NCI-H1417 treated with DMSO at 0.1 percent for 48 hours (cell line): ENCODE results near the gene ARMC6.
"Not testable (repeated sequence)": the region's sequence is repeated elsewhere in the genome, so short reads cannot be mapped to it uniquely, and the experiment has no call there.

ENCODE experiments used
- DNase-seq: peaks from one replicate; lab custom pipeline; 2025; lab: John Stamatoyannopoulos, UW

The ARMC6 gene

GRCh38 chr19:19074196-19074882 is 40.9 kb downstream of the ARMC6 start:
- DNase-seq: no peak

DNA sequence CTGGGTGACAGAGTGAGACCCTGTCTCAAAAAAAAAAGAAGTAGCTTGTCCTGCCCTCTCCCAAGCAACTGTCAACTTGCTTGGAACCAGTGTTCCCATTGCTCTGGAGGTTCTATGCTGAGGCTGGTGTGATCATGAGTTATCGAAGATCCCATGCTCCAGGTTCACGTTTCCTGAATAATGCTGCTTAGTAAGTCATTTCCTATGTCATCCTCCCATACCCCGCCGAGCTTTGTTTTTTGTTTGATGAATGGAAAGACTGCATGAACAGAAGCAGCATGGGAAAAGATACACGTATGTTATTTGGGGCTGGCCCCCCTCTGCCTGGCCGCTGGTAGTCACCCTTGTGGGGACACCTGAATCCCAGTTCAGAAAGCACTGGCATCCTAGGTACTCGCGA is 41.7 kb downstream of the ARMC6 start:
- no peak for DNase-seq

DNA sequence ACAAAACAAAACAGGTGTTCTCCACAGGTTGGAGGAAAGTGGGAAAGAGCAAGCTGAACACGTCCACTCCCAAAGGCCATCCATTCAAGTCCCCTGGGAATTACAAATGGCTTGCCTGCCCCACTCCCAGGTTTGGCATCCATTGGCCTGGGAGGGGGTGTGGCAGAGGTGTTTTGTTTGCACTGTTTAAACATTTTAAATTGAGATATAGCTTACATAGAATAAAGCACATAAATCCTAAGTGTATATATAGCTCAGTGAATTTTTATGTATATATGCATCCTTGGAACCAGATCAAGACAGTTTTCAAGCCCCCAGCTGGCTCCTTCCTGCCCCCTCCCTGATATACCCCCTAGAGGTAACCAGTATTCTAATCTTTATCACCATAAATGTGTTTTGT is 43.1 kb downstream of the ARMC6 start:
- DNase-seq: no peak

- DNase-seq: no peak
Observed at GRCh38 chr19:19077103-19077502, 43.7 kb downstream of the ARMC6 start.

GRCh38 chr19:19078801-19079200 is 45.4 kb downstream of the ARMC6 start:
- DNase-seq: no peak

- no peak for DNase-seq
Observed at GRCh38 chr19:19079571-19079970, 46.2 kb downstream of the ARMC6 start.

DNA sequence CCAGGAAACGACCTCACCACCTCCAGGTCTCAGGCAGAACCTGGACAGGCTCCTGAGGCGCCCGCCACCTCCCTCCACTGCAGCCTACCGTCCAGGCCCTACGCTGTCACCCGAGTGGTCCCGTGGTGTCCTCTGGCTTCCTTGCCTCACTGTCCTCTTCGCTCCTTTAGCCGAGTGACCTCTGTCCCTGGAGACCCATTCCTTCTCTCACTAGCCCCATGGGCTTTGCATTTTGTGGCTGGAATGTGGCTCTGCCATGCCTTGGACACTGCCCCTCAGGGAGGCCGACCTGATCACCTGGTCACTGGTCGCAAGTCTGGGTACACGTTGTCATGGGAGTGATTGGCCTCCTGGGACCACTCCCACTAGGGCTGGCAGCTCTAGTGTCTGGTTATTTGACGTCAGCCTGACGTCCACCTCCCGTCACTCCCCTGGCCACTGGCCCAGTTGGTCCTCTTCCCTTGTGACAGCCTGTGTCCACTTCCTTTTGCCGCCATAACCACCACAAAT is 48.3 kb downstream of the ARMC6 start:
- DNase-seq: no peak

GRCh38 chr19:19083413-19084178 is 50.2 kb downstream of the ARMC6 start:
- DNase-seq: no peak

- DNase-seq: no peak
Observed at GRCh38 chr19:19087676-19088075, 54.3 kb downstream of the ARMC6 start.

DNA sequence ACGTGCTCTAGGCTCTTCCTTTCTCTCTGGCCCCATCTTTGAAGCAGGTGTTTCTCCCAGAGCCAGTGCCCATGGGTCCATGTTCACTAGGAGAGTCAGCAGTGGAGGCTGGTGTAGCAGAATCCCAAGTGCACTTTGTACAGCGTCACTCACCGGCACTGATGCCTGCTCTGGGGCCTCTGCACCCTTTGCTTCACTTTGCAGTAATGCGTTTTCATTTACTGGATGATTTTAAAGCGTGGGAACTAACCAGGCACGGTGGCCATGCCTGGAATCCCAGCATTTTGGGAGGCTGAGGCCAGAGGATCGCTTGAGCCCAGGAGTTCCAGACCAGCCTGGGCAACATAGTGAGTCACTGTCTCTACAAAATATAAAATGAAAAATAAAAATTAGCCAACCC is 61.1 kb downstream of the ARMC6 start:
- no peak for DNase-seq

DNA sequence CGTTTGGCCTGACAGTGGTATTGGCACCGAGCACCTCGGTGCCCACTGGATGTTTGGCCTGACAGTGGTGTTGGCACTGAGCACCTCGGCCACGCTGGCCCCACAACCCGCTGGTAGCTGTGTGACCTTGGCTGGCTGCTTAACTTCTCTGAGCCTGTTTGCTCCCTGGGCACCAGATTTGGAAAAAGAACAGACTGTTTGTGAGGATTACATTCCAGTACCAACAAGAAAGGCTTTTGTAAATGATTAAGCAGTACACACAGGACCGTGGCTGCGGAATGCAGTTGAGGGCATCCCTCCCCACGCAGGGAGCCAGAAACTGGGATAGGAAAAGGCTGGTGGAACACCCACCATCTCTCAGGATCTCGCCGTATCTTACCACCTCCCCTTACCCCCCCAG is 62.3 kb downstream of the ARMC6 start:
- DNase-seq: no peak

- DNase-seq: no peak
Observed at GRCh38 chr19:19096641-19097627, 63.5 kb downstream of the ARMC6 start.

GRCh38 chr19:19098084-19098702 is 64.8 kb downstream of the ARMC6 start:
- no peak for DNase-seq

DNA sequence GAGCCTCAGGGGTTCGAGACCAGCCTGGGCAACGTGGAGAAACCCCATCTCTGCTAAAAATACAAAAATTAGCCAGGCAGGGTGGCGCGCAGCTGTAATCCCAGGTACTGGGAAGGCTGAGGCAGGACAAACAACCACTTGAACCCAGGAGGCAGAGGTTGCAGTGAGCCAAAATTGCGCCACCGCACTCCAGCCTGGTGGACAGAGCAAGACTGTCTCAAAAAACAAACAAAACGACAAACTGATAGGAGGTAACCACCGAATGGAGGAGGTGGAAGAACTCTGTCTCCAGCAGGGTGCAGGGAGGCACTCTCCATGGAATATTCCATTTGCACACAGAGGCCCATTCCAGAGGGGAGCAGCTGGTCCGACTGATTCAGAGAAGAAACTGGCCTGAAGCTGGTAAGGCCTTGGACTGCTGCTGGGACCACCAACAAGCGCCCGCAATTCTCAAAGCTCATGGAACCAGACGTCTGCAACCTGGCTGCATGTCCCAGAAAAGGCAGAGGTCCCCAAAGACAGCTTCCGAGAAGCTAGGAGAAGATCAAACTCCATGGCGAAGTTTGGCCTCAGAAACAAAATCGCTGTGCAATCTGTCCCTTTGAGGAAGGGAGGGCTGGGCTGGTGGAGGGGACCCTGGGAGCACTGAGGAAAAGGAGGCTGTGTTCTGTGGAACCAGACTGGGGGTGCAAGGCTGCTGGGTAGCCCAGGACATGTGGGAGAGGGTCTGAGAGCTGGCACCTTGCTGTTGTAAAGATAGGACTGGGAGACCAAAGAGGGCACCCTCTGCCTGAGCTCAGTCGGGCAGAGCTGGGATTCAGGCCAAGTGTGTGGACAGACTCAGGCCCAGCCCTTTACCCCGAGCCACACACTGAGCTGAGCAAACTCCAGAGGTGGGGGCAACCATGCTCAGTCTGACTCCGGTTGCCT is 65.6 kb downstream of the ARMC6 start:
- DNase-seq: no peak

- no peak for DNase-seq
Observed at GRCh38 chr19:19101540-19101939, 68.1 kb downstream of the ARMC6 start.

DNA sequence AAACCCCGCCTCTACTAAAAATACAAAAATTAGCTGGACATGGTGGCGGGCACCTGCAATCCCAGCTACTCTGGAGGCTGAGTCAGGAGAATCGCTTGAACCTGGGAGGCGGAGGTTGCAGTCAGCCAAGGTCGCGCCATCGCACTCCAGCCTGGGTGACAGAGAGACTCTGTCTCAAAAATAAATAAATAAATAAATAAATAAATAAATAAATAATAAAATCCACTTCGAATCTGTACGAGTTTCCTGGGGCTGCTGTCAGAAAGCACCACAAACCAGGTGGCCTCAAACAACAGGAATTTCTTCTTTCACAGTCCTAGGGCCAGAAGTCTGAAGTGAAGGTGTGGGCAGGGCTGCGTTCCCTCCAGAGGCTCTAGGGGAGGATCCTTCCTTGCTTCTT is 69.2 kb downstream of the ARMC6 start:
- not testable (repeated sequence) for DNase-seq

DNA sequence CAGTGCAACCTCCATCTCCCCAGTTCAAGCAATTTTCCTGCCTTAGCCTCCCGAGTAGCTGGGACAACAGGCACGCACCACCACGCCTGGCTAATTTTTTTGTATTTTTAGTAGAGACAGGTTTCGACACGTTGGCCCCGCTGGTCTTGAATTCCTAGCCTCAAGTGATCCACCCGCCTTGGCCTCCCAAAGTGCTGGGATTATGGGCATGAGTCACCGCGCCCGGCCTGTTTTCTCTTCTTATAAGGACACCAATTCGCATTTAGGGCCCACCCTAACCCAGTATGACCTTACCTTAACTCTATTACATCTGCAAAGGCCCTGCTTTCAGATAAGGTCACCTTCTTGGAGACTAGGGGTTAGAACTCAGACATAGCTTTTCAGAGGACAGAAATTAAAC is 69.8 kb downstream of the ARMC6 start:
- no peak for DNase-seq

DNA sequence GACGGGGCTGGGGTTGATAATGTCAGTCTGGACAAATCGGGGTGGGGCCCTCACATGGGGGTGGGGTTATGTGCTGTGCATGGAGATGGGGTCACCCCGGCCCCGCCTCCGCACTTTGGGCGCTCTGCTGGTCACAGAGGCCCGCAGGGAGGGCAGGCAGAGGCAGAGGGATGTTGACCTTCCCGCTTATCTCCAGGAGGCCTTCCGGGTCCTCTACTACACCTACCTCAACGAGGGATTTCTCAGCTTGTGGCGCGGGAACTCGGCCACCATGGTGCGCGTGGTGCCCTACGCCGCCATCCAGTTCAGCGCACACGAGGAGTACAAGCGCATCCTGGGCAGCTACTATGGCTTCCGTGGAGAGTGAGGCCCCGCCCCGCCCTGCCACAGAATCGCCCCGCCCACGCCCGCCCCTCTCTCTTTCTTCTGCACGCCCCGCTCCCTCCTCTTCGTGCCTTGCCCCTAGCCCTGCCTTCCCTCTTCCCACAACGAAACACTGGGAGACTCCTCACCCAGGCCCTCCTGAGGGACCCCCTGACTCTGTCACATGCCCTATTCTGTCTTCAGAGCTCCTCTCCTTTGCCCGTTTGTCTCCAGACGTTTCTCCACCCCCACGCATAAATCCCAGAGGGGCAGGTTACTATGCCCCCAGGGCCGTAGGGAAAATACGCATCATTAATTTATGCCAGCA is 72.1 kb downstream of the ARMC6 start:
- no peak for DNase-seq

DNA sequence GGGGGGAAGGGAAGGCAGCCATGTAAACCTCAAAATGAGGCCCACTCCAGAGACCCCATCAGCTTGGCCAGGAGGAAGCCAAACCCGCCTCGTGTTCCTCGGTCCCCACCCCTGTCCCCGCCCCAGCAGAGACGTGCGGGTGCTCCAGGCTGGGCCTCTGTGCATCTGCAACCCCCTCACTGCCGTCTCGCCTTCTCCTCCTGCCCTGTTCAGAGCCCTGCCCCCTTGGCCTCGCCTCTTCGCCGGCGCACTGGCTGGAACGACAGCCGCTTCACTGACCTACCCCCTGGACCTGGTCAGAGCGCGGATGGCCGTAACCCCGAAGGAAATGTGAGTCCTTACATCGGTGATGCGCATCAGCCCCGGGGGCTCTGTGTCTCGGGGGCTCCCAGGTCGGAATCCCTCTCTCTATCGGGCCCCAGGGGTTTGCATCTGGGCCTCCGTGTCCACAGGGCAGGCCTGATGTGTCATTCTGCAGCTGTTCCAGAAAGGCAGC is 72.7 kb downstream of the ARMC6 start:
- DNase-seq: no peak

DNA sequence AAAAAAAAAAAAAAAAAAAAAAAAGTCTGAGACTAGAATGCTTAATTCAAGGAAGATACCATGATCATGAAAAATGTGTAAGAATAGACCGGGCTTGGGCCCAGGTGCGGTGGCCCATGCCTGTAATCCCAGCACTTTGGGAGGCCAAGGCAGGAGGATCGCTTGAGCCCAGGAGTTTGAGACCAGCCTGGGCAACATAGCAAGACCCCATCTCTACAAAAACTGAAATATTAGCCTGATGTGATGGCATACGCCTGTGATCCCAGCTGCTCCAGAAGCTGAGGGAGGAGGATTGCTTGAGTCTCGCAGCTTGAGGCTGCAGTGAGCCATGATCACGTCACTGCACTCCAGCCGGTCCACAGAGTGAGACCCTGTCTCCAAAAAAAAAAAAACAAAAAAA is 73.5 kb downstream of the ARMC6 start:
- not testable (repeated sequence) for DNase-seq
